ENCODE data around the gene CERK.

GRCh38 chr22:46666577-46667244 is 71.3 kb downstream of the CERK start:
- TF ChIP-seq CTCF (IDR thresholded peaks at IDR 0.05): no peak
- TF ChIP-seq POLR2A (IDR thresholded peaks at IDR 0.05): no peak
